ENCODE results near the gene ECE2.

Gene ECE2

GRCh38 chr3:184275961-184276910, at the start of gene ECE2:
Gene ECE2, plus strand, starts transcription at chr3:184276022. Its CDS starts 132 bp downstream, at chr3:184276154.
- no peak for DNase-seq

DNA sequence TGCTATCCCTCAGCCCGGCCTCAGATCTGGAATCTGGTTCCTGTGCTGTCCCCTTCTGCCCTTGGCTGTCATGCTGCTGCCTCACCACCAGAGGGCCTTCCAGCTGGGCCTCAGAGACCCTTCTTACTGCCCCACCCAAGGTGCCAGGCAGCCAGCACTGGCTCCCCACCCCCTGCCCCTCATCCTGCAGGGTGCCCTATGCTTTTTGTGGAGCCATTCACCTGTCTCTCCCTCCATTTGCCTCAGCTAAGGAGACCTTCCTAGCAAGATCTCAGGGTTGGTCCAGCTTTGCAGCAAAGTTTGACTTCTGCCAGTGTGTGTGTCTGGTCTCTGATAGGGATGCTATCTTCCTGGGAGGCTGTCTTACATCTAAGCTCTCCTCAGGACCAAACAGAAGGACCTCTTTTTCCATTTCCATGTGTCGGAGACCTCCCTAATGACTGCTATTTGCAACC, 48.3 kb upstream of the ECE2 start:
- peak; percentile 59 for DNase-seq

- DNase-seq: no peak
Measured at GRCh38 chr3:184228376-184229137, 47.3 kb upstream of the ECE2 start.

DNA sequence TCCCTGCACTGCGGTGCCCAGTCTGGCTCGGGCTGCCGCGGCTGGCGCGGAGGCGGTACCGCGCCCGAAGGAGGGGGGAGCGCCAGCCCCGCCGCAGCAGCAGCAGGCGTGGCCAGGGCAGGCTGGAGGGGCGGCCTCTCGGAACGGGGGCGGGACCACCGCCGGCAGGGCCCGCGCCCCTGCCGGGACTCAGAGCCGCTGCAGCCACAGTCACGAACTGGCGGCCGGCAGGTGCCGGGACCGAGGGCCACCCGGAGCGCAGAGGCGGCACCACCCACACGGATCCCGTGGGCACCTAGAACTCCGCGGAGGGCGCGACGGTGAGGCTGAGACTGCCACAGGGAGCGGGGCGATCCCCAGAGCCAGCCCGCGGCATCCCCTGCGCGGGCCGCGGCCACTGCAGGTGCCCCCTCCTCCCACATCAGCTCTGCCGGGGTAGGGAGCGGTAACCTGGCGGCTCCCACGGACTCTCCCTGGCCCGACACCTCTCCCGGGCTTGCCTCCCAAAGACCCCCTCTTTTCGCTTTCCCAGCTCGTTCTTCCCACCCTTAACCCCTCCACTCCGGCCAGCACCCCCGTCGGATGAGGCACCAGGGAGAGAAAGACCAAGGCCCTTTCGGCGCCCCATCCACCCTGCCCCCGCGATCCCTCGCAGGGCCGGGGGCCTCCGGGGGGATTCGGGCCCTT, 46.3 kb upstream of the ECE2 start, which contains the start of gene VWA5B2:
Gene VWA5B2, plus strand, starts transcription at position 192 of the 687 bp plus-strand sequence. CDS start 944 bp downstream, outside the sequence.
- DNase-seq: peak; percentile 65

DNA sequence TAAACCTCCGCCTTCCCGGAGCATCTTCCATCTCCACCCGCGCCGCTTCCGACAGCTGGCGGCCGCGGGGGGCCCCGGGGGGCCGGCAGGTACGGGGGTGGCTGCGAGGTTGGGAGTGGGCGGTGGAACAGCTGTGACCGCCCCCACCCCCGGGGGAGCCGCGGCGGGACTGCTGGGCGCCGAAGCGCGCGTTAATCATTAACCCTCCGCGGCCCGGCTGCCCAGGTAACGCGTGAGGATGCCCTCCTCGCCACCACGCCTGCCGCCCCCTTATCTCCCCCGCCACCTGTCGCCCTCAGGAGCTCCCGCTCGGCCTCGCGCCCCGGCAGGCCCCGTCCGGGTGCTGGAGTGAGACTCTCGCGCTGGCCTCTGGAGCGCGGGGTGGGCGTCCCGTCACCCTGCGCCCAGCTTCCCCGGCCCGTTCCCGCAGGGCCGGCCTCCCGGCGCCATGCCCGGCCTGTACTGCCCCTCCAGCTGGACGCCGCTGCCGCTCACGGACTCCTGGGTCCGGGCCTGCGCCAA, 45.7 kb upstream of the ECE2 start:
- DNase-seq: peak; percentile 38

DNA sequence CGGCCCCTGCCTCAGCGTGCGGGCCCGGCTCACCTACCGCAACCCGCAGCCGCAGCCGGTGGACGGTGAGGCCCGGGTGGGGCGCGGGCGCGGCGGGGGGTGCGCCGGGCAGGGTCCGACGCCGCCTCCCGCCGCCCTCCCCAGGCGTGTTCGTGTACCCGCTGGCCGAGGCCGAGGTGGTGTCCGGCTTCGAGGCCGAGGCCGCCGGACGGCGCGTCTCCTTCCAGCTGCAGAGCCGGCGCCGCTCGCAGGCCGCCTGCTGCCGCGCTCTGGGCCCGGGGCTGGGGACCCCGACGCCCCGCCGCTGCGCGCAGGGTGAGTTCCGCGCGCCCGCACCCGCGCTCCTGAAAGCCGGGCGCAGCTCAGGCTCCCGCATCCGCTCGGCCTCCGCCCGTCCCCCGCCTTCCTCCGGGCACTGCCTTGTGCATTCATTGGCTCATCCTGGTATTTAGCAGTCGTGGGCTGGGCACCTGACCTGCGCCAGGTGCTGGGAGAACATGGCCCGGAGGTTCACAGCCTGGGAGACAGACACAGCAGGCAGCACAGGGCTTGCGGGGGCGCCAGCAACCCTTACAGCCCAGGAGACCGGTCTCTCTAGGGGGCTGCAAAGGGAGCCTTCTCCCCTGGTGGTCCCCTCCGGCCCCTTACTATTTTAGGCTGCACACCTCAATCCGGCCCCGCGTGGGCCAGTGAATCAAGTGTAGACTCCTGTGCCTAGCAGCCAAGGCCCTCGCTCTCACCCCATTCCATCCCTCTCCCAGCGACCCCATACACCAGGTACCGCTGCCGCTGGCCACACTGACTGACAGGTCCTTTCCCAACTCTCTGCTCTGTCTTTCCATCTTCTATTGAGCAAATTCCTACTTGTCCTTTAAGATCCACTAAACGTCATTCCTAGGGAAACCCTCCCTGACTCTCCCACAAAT, 45.0 kb upstream of the ECE2 start:
- DNase-seq: no peak

DNA sequence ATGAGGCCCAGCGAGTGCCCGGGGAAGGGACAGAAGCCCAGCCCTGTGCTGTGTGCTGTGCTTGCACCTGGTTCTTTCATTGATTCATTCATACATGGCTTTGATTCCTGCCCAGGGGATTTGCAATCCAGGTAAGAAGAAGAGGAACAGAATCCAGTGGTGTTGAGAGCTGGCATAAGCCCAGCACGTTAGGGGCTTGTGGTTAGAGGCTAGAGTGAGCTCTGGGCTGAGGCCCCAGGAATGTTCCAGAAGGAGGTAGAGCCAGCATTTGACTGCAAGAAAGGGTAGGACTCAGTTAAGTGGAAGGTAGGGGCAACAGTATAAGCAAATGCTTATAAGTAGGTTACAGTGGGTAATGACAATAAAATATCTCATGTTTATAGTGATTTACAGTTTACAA, 44.2 kb upstream of the ECE2 start:
- no peak for DNase-seq

- no peak for DNase-seq
Measured at GRCh38 chr3:184233127-184233843, 42.5 kb upstream of the ECE2 start.

GRCh38 chr3:184234224-184234623, 41.6 kb upstream of the ECE2 start:
- DNase-seq: peak; percentile 62

DNA sequence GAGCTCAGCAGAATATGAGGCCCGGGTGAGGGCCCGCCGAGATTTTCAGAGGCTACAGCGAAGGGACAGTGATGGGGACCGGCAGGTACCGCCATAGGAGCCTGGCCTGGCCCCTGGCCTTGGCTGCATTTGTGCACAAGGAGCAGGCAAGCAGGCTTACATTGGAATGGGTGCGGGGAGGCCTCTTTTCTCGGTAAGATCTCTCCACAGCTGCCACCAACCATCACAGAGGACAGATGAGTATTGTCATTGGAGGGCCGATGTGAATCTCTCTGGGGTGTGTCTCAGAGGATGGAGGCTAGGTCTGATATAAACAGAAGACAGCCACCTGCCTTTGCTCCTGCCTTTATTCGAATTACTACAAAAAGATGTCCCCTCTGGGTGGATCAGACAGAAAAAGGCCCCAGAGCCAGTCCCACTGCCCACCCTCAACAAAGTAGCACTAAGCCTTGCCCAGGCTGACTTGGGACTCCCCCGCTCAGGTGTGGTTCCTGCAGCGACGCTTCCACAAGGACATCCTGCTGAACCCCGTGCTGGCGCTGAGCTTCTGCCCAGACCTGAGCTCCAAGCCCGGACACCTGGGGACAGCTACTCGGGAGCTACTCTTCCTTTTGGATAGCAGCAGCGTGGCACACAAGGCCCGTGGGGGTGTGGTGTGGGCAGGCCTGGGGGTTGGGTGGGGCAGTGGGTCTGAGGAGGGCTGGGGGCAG, 41.0 kb upstream of the ECE2 start:
- no peak for DNase-seq

DNA sequence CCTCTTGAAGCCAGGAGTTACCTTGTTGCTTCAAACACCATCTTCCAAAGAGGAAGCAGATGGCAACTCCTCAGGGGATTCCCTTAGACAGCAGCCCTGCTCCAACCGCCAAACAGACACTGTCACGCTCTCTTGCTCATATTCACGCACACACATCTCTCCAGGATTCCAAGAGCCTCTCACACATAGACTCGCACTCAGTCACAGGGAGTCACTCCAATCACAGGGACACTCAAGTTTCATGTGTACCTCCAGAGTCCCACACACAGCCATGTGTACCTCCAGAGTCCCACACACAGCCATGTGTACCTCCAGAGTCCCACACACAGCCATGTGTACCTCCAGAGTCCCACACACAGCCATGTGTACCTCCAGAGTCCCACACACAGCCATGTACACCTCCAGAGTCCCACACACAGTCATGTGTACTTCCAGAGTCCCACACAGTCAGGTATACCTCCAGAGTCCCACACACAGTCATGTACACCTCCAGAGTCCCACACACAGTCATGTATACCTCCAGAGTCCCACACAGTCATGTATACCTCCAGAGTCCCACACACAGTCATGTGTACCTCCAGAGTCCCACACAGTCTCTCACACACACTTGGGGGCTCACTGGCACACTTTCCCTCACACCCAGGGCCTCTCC, 40.3 kb upstream of the ECE2 start:
- DNase-seq: no peak

DNA sequence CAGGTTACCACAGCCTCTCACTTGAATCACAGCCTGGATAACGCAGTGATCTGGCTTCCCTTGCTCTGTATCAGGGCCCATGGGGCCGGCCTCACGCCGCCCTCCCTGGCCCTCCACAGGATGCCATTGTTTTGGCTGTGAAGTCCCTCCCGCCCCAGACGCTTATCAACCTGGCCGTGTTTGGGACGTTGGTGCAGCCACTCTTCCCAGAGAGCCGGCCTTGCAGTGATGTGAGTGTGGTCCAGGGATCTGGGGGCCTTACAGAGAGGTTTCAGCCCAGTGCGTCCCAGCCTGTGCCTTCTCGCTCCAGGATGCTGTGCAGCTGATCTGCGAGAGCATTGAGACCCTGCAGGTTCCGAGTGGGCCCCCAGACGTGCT, 39.8 kb upstream of the ECE2 start:
- no peak for DNase-seq

- DNase-seq: no peak
Measured at GRCh38 chr3:184236636-184237035, 39.2 kb upstream of the ECE2 start.

DNA sequence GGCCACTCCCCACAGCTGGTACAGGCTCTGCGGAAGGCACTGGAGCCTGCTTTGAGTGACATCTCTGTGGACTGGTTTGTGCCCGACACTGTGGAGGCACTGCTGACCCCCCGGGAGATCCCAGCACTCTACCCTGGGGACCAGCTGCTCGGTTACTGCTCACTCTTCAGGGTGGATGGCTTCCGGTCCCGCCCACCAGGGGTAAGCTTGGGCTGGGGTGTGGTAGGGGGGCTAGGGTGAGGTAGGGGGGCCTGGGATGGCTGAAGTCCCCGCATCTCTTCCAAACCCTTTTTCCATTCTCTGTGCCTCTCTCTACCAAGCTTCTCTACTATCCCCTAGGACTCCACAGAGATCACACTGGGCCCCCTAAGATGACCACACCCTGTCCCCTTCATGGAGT, 38.6 kb upstream of the ECE2 start:
- DNase-seq: no peak

GRCh38 chr3:184237807-184238206, 38.0 kb upstream of the ECE2 start:
- no peak for DNase-seq

DNA sequence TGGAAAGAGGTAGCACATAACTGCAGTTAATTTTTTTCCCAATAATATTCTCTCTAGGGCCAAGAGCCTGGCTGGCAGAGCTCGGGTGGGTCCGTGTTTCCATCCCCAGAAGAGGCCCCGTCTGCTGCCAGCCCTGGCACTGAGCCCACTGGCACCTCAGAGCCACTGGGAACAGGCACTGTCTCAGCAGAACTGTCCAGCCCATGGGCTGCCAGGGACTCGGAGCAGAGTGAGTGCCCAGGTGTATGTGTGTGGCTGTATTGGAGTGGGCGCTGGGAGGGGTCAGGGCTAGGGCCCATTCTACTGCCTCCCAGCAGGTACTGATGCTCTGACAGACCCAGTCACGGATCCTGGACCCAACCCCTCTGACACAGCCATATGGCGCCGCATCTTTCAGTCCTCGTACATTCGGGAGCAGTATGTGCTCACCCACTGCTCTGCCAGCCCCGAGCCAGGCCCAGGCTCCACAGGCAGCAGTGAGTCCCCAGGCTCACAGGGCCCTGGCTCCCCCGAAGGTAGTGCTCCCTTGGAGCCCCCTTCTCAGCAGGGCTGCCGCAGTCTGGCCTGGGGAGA, 37.5 kb upstream of the ECE2 start:
- DNase-seq: no peak

- DNase-seq: no peak
Measured at GRCh38 chr3:184239221-184239620, 36.6 kb upstream of the ECE2 start.

- no peak for DNase-seq
Measured at GRCh38 chr3:184239708-184240107, 36.1 kb upstream of the ECE2 start.

DNA sequence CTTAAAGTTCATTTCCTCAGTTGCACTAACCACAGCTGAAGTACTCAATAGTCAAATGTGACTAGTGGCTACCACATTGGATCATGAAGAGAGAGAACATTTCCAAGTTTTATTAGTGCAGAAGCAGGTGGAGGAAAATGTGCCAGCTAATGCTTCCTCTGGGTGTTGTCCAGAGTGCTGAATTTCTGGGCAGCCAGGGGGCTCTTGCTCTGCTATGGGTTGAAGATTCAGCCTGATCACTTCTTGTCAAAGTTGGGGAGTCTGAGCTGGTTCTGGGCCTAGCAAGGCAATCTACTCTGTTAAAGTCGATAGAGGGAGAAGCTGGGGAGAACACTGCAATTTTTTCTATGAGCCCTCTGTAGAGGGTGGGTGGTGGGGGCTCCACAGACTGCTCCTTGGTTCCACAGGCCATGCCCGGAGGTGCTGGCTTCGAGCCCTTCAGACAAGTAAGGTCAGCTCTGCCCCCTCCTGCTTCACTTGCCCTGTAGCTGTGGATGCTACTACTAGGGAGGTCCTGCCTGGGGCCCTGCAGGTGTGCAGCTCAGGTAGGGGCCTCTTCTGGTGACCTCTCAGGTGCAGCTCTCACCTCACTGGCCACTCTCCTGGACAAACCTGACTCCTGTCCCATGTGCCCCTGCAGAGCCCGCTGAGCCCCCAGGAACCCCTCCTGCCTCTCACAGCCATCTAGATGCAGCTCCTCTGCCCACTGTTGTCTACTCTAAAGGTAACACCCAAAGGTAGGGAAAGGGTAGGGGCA, 35.3 kb upstream of the ECE2 start:
- DNase-seq: peak; percentile 47

All from hematopoietic multipotent progenitor cell treated with erythropoietin and hydrocortisone succinate and interleukin-3 and kit ligand, for 8 days (in vitro differentiated cells).